ENCODE data around the gene METTL13.
A peak's percentile ranks its signal among the peaks of the same experiment; 100 is the strongest.

METTL13 gene, protein sequence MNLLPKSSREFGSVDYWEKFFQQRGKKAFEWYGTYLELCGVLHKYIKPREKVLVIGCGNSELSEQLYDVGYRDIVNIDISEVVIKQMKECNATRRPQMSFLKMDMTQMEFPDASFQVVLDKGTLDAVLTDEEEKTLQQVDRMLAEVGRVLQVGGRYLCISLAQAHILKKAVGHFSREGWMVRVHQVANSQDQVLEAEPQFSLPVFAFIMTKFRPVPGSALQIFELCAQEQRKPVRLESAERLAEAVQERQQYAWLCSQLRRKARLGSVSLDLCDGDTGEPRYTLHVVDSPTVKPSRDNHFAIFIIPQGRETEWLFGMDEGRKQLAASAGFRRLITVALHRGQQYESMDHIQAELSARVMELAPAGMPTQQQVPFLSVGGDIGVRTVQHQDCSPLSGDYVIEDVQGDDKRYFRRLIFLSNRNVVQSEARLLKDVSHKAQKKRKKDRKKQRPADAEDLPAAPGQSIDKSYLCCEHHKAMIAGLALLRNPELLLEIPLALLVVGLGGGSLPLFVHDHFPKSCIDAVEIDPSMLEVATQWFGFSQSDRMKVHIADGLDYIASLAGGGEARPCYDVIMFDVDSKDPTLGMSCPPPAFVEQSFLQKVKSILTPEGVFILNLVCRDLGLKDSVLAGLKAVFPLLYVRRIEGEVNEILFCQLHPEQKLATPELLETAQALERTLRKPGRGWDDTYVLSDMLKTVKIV

DNA sequence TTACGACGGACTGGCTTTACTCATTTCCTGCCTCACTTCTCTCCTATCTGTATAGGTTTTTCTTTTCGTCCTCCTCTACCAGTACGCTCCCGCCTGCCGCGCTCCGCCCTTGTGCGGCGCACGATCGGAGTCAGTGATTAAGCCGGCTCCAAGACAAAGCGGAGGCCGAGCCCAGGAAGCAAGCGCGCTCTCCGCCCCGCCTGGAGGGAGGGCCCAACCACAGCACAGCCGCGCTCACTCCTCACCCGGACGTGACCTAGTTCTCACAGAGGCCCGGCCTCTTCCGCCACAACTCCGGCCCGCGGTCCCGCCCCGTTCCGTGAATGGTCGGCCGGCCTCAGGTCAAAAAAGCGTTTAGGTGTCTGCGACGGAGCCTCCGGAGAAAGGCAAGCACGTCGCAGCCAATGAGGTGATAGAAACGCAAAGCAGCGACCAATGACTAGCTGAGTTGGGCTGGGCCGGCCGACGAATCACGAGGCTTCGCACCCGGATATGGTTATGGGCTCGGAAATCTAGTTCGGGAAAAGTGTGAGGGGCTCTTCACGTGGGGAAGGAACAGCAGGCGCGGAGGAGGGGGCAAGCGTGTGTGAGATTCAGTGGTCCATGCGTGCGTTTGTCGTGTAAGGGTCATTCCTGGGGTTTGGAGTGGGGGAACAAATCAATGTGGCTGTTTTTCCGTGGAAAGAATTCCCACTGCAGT, at the start of gene METTL13:
Gene METTL13, plus strand, starts transcription at position 485 of the 700 bp plus-strand sequence. CDS start 308 bp downstream, outside the sequence.
- peak; percentile 96 for DNase-seq (ENCODE audit: low read depth)

DNA sequence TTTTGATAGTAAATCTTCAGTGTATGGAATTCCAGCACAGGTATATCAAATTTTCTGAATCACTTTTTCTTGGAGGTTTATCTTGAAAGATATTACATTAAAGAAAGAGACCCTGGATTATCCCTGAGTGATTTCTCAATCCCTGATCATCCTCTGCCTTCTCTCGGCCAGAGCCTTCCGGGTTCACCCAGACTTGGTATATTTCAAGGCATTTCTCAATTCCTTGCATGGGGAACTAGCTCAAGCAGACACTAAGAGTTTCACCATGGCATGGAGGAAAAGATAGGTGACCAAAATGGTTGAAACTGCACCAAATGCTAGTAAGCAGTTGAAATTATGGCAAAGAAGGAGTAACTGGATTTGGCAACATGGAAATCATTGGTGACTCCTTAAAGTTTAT, 45.3 kb upstream of the METTL13 start:
- DNase-seq (ENCODE audit: low read depth) = no peak

DNA sequence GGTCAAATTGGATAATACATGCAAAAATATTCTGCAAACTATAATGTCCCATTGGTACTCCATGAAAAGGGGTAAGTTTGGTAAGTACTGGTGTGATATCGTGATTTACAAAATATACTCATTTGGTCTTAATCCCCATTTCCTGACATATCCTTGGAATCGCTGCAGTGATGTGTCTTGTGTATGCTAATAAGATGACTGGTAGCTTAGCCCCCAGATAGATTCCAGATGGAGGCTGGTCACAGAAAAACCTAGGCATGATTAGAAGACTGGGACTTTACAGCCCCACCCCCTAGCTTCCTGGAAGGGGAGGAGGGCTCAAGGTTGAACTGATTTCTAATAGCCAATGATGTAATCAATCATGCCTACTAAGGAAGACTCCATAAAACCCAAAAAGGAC, 42.5 kb upstream of the METTL13 start:
- DNase-seq (ENCODE audit: low read depth) = no peak

DNA sequence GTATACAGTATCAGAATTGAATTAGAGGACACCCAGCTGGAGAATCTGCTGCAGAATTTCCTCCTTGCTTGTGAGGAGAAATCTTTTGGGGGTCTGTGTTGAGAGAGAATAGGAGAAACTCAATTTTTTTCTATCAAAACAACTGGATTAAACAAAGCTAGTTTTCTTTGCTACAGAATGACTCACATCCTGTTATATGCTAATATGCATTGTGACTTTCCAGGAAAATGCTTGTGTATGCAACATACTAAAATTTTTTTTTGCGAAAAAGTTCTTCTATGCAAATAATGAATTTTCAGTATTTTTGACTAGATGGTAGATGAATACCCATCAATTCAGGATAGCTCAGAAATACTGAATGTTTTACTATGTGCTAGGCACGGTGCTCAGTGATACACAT, 41.8 kb upstream of the METTL13 start:
- DNase-seq (ENCODE audit: low read depth) = no peak

DNA sequence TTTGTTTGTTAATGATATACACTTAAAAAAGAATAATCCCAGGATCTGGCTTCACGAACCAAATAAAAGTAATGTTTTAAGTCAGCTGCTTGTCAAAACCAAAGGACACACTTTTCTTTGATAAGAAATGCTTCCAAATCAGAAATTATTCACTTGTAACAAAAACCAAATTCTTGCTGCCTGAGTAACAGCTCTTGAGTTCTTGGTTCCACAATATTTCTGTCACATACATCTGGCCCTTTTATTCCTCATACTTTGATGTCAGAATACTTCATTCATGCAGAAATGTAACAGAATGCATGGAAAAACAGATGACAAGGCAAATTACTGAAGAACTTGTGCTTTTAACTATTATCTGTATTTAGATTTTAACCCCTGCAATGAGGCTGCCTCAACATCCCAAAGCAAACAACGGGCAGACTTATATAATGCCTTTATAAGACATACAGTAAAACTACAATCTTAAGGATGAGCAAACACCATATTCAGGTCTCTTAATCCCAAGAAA, 41.0 kb upstream of the METTL13 start:
- DNase-seq (ENCODE audit: low read depth) = no peak

DNA sequence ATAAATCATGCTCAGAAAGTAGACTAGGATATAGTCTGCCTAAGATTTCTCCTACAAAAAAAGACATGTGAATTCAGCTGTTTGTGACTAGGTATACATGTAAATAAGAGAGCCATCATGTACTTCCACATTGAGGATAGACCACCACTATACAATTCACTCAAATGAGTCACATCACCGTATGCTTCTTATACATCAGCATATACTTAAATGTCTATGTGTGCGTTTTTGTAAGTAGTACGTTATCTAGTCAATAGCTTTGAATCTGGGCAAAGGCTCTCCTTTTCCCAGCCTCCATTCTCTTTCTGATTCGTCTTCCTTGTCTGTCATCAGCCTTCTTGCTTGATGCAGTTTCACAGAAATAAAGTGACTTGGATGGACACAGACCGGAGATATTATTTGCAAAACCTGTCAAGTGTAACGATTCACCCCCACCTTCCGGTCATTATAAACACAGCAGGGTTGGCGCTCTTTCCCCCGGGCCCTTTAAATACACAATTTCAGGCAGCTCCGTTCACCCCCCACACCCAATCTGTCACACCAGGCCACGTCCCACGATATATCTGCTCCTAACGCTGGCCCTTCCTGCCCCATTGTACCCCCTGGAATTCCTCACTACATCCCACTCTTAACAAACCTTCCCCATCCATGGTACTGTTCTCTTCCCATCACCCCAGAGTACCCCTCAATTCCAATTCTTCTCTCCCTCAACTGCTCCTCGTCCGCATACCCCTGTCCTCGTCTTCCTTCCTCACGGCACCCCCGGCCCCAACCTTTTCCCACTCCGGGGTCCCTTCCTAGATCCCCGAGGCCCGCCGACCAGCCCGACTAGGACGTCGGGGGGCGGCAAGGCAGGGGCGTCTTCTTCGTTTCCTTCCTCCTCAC, 40.2 kb upstream of the METTL13 start:
- peak; percentile 5 for DNase-seq (ENCODE audit: low read depth)

DNA sequence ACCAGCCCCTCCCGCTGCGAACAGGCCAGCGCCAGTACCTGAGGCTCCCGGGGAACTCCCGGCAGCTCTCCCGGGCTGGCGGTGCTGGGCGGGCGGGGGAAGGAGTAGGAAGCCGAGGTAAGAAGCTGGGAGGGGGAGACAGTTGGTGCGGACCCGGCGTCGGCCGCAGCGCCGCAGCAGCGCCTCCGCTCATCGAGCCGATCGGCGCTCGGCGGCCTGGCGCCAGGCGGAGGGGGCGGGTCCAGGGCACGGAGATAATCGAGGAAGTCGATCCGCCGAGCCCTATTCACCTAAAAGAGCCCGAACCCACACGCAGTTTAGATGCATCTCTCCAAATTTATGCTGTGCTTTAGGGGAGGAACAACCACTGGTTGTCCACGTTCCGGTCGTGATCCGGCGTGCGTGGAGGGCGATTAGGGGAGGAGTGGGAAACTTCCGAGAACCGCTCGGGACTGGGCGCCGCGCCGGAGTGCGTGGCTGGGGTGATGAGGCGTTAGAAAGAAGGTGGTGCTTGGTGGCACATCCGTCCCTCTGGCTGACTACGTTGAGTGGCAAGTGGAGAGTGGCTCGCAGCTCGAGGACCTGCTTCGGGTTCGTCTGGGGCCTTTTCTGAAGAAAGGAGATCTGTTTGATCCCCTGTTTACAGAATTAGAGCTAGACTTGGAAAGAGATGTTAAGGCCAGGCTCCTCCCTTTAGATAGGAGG, 39.4 kb upstream of the METTL13 start, which contains the start of gene VAMP4:
Gene VAMP4, minus strand, starts transcription at position 194 of the 705 bp plus-strand sequence. CDS start 3,651 bp downstream, outside the sequence.
- peak; percentile 71 for DNase-seq (ENCODE audit: low read depth)

DNA sequence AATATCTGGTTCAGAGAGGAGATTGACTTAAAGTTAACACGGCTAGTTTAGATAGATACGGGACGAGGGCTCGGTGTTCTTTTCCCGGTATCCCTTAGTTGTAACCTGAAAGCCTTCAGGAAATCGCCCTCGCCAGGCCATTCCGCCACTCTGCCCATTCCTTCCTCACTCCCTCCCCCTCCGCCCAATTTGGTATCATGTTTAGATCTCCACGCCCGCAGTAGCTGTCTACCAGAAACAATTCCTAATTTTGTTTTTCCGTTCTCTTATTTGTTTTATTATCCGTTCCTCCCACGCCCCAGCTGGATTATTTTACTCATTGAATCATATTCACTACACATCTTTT, 38.9 kb upstream of the METTL13 start:
- DNase-seq (ENCODE audit: low read depth) = peak; percentile 6

DNA sequence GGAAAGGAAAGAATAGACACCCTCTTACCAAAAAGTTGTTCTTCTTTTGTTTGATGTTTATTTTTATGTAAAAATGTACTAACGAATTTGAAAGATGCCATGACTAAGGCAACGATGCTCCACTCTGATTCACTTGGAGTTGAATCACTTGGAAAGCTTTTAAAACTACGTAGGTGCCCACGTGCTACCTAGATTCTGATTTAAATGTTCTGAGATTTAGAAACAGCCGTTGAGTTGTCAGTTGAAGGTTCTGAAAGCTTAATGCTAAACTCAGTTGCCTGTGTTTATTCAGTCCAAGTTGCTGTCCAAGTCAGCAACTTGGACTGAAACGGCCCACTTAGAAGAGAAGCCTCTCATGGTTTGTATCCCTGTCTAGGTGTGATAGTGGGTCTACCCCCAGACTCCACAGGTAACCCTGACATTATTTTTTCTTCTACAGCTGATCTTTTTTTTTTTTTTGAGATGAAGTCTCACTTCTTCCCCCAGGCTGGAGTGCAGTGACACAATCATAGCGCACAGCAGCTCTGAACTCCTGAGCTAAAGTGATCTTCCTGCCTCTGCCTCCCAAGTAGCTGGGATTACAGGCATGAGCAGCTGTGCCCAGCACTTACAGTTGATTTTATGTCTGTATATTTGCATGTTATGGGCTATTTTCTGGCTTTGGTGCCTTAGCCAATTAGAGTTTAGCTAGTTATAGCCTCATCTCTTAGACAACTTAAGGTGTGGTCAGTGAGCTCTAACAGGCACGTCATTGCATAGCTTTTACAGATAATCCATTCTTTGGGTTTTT, 38.2 kb upstream of the METTL13 start:
- DNase-seq (ENCODE audit: low read depth) = no peak

DNA sequence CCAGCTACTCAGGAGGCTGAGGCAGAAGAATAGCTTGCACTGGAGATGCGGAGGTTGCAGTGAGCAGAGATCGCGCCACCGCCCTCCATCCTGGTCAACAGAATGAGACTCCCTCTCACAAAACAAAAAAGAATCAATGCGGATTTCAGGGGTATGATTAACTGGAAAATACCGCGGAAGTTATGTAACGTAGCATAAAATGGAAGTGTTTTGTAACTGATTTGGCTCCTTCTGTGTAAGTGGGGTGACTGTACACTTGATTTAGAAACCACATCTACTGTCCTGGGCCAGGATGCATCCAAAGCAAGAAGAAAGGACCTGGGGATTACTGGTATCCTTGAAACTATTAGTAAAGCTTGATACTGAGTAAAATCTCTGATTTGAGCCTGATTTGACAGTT, 36.5 kb upstream of the METTL13 start:
- DNase-seq (ENCODE audit: low read depth) = no peak

DNA sequence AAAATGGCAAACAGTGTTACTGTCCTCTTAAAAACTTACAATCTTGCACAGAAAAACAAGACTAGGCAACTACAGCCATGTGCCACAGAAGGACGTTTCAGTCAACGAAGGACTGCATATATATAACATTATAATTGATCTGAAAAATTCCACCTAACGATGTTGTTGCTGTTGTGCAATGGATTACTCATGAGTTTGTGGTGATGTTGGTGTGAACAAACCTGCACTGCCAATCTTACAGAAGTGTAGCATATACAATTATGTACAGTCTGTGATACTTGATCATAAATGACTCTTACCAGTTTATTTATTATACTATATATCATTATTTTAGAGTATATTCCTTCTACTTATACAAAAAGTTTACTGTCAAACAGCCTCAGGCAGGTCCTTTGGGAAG, 32.8 kb upstream of the METTL13 start:
- no peak for DNase-seq (ENCODE audit: low read depth)

DNA sequence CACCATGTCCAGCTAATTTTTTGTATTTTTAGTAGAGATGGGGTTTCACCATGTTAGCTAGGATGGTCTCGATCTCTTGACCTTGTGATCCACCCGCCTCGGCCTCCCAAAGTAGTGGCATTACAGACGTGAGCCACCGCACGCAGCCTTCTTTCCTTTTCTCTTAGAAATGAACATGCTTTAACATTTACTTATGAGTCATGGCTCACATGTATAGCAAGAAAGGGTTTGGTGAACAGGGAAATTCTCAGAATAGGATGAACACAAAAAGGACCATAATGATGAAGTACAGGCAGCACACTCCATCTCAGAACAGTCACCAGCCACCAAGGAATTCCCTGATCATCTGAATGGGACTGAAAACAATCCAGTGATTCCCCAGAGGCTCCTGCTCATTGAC, 30.2 kb upstream of the METTL13 start:
- no peak for DNase-seq (ENCODE audit: low read depth)

DNA sequence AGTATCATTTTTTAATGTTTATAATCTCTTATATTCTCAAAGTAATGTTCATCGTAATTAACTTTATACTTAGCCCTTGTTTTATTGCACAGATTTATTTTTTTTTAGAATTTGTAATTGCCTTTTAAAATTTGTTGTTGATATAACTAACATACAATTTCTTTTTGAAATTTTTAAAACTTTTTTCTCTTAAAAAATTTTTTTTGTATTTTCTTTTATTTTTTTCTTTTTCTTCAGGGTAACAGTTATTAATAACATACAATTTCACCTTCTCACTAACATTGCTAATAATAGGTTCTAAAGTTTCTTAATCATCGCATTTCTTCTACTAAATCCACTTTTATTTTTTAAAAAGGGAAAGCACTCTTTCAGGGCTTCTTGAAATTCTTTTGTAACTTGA, 28.3 kb upstream of the METTL13 start:
- no peak for DNase-seq (ENCODE audit: low read depth)

DNA sequence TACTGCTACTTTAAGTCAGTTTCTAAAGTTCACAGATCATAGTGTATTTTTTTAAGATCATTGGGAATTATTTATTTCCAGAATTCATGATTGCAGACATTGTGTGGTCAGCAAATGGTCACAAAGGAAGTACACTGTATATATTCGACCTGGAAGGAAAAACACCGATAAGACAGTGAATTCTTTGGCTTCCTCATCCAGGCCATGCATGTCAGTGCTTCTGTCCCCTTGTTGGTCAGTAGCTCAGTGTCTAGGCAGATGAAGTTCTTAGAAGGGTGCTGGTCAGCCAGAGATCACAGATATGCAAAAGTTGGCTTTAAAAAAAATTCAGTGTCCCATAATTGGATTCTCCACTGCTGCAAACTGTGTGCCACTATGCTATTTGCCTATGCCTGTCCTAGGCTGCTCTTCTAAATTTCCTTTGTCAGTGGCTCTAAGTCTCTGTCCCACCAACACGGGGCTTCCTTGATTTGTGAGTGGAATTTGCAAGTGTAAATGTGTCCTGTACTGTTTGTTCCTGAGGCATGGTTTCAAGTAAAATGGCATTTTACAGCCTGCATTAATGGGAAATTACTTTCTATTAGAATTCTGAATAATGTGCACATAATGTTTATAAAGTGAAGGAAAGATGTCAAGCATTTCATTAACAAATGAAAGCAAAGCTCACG, 27.6 kb upstream of the METTL13 start:
- DNase-seq (ENCODE audit: low read depth) = no peak

DNA sequence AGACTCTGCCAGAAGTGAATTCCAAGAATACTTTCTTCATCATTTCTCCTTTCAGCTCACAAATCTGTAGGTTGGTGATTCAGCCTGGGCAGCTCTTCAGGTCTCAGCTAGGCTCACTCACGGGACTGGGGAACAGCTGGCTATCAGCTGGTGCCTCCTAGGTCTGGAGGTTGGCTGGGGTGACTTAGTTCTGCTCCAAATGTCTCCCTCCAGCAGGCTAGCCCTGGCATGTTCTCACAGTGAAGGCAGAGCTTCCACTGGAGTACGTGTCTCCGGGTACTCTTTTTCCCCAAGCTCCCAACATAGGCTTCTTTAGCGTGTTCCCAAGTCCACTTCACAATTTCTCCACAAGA, 27.1 kb upstream of the METTL13 start:
- DNase-seq (ENCODE audit: low read depth) = no peak

DNA sequence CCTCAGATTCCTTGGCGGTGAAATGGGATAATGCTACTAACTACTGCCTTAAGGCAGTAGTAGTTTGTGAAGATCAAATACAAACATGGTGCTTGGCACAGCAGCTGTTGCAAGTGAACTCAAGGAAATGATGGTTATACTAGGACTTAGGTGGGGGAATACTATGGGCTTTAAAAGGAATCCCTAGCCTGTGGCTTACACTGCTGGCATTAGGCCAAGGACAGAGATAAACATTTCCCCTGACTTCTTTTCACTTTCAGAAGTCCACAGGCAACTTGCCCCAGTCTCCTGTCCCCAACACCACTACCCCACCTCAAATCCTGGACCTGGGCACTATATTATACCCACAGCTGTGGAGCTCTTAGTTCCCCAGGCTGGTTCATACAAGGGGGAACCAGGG, 26.5 kb upstream of the METTL13 start:
- DNase-seq (ENCODE audit: low read depth) = no peak

DNA sequence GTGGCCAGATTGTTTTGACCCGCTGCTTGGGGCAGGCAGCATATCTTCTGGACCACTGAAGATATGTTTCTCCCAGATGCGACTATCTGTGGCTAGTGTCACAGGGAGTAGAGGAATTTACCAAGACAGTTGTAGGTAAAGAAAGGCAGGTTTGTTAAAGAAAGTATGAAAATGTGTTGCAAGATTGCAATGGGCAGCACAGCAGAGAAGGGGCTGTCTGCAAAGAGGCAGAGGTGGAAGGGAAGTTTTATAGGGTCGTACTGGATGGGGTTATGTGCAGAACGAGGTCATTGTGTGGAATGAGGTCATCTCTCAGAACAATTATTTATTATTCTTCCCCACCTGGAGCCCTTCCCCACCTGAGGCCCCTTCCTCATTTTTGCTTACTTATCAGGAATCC, 24.6 kb upstream of the METTL13 start:
- no peak for DNase-seq (ENCODE audit: low read depth)

DNA sequence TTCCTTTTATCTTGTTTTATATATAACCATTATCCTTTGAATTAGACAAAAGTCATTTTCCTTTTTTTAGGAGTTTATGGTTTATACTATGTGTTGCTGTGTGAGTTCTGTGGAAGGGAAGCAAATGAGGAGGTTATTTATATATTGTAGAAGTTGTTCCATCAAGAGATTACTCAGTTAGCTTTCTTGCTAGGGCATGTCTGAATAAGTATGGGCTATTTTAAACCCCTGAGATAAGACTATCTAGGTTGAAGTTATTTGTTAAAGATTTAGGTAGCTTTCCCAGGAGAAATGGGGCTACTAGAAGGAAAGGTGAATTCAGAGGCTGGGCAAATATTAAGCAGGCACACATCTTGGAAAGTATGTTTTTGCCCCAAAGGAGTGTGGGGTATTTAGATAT, 23.4 kb upstream of the METTL13 start:
- DNase-seq (ENCODE audit: low read depth) = no peak

DNA sequence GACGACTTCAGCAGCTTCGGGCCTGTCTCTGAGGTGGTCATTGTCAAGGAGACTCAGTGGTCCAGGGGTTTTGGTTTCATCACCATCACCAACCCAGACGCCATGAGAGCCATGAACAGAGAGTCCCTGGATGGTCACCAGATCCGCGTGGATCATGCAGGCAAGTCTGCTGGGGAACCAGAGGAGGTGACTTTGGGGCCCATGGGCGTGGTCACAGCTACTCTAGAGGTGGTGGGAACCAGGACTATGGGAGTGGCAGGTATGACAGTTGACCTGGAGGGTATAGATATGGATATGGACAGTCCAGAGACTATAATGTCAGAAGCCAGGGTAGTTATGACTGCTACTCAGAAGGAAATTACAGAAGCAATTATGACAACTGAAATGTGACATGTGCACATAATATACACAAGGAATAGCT, 19.3 kb upstream of the METTL13 start:
- DNase-seq (ENCODE audit: low read depth) = no peak

DNA sequence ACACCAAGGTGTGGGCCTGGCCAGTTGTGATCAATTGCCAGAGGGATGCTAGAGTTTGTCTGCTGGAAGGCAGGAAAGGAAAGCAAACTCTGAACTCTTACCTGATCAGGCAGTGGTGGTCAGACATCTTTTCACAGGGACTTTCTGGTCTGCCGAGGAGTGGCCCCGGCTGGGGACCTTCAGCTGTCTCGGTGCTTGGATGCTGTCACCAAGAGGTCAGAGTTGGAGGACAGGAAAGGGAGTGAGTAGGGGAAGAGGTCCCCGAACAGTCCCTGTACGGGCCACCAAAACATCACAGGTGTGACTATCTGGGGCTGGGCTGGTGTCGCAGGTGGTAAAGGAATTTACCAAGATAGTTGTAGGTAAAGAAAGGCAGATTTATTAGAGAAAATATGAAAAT, 17.7 kb upstream of the METTL13 start:
- DNase-seq (ENCODE audit: low read depth) = no peak
